ENCODE results near the gene MIDN.
A peak's percentile ranks its signal among the peaks of the same experiment; 100 is the strongest.

The MIDN gene

GRCh38 chr19:1236576-1236975, 11.8 kb upstream of the MIDN start:
- no peak for TF ChIP-seq CTCF (IDR thresholded peaks at IDR 0.05; ENCODE audit: extremely low read depth, missing control alignments)

GRCh38 chr19:1237027-1237659, 11.2 kb upstream of the MIDN start:
- DNase-seq (ENCODE audit: low spot score), result no peak

More at GRCh38 chr19:1236576-1236975, 11.8 kb upstream of the MIDN start:
- no peak for DNase-seq (ENCODE audit: low spot score)

GRCh38 chr19:1237754-1238368, 10.5 kb upstream of the MIDN start, which contains the start of gene CBARP:
CBARP (minus strand) TSS chr19:1238005; CDS start chr19:1236100, 1,905 bp downstream.
- peak; percentile 77 for DNase-seq (ENCODE audit: low spot score)
- no peak for TF ChIP-seq CTCF (IDR thresholded peaks at IDR 0.05; ENCODE audit: extremely low read depth, missing control alignments)

More at GRCh38 chr19:1237027-1237659, 11.2 kb upstream of the MIDN start:
- TF ChIP-seq CTCF (IDR thresholded peaks at IDR 0.05; ENCODE audit: extremely low read depth, missing control alignments), result no peak

- no peak for DNase-seq (ENCODE audit: low spot score)
- no peak for TF ChIP-seq CTCF (IDR thresholded peaks at IDR 0.05; ENCODE audit: extremely low read depth, missing control alignments)
Observed at GRCh38 chr19:1238369-1239303, 9.7 kb upstream of the MIDN start.

- no peak for DNase-seq (ENCODE audit: low spot score)
- TF ChIP-seq CTCF (IDR thresholded peaks at IDR 0.05; ENCODE audit: extremely low read depth, missing control alignments), result no peak
Observed at GRCh38 chr19:1239420-1239795, 9.0 kb upstream of the MIDN start.

GRCh38 chr19:1239796-1240737, 8.3 kb upstream of the MIDN start:
- peak; percentile 99 for DNase-seq (ENCODE audit: low spot score)
- TF ChIP-seq CTCF (IDR thresholded peaks at IDR 0.05; ENCODE audit: extremely low read depth, missing control alignments), result peak; percentile 90
